Stimulated activated CD4-positive, alpha-beta T cell treated with anti-CD3 and anti-CD28 coated beads, Interleukin-1b, Interleukin-23, amount 100 ng/mL, for 48 hours (primary cell): ENCODE data around the gene CACNB2.
"Not testable (repeated sequence)": the region's sequence is repeated elsewhere in the genome, so short reads cannot be mapped to it uniquely, and the experiment has no call there.

Experiments
- DNase-seq: peaks from one replicate; pipeline ENCODE4 v3.0.0-alpha.2; 2020

CACNB2 gene

GRCh38 chr10:18203471-18203870 is 63.2 kb downstream of the CACNB2 start:
- no peak for DNase-seq

GRCh38 chr10:18204039-18204835 is 64.0 kb downstream of the CACNB2 start:
- DNase-seq = no peak

- DNase-seq = no peak
Measured at GRCh38 chr10:18205098-18205834, 65.0 kb downstream of the CACNB2 start.

GRCh38 chr10:18208186-18208585 is 68.0 kb downstream of the CACNB2 start:
- DNase-seq = not testable (repeated sequence)

- no peak for DNase-seq
Measured at GRCh38 chr10:18209241-18209640, 69.0 kb downstream of the CACNB2 start.

GRCh38 chr10:18210711-18211110 is 70.5 kb downstream of the CACNB2 start:
- no peak for DNase-seq

GRCh38 chr10:18211862-18212261 is 71.6 kb downstream of the CACNB2 start:
- DNase-seq = no peak

- no peak for DNase-seq
Measured at GRCh38 chr10:18213271-18213670, 73.0 kb downstream of the CACNB2 start.

- DNase-seq = peak; percentile 10
Measured at GRCh38 chr10:18214691-18215563, 74.7 kb downstream of the CACNB2 start.

- no peak for DNase-seq
Measured at GRCh38 chr10:18216482-18216881, 76.3 kb downstream of the CACNB2 start.

GRCh38 chr10:18217577-18217976 is 77.4 kb downstream of the CACNB2 start:
- no peak for DNase-seq

GRCh38 chr10:18219146-18219545 is 78.9 kb downstream of the CACNB2 start:
- no peak for DNase-seq

- DNase-seq = no peak
Measured at GRCh38 chr10:18221123-18221522, 80.9 kb downstream of the CACNB2 start.

GRCh38 chr10:18221882-18222281 is 81.7 kb downstream of the CACNB2 start:
- no peak for DNase-seq

- DNase-seq = no peak
Measured at GRCh38 chr10:18222866-18223265, 82.6 kb downstream of the CACNB2 start.

- no peak for DNase-seq
Measured at GRCh38 chr10:18223898-18224297, 83.7 kb downstream of the CACNB2 start.

- no peak for DNase-seq
Measured at GRCh38 chr10:18224626-18225445, 84.6 kb downstream of the CACNB2 start.

- no peak for DNase-seq
Measured at GRCh38 chr10:18226336-18226735, 86.1 kb downstream of the CACNB2 start.

- no peak for DNase-seq
Measured at GRCh38 chr10:18229826-18230225, 89.6 kb downstream of the CACNB2 start.

- no peak for DNase-seq
Measured at GRCh38 chr10:18230794-18231193, 90.6 kb downstream of the CACNB2 start.

GRCh38 chr10:18231480-18231879 is 91.3 kb downstream of the CACNB2 start:
- DNase-seq = no peak

- DNase-seq = no peak
Measured at GRCh38 chr10:18233775-18234174, 93.6 kb downstream of the CACNB2 start.
